CD4-positive, alpha-beta T cell treated with Interleukin-15 for 1 hour (primary cell): Measurements from ENCODE around the gene KANTR.

ENCODE experiments used
- DNase-seq: peaks from one replicate; pipeline ENCODE4 v3.0.0-alpha.2; 2020

The KANTR gene

GRCh38 chrX:53093748-53094581 lies at the start of gene KANTR:
Gene KANTR (plus strand): TSS chrX:53094142. CDS start chrX:53124273, 30,131 bp downstream.
- DNase-seq, result peak; percentile 84

- no peak for DNase-seq
Observed at GRCh38 chrX:53044995-53045394, 48.9 kb upstream of the KANTR start.

GRCh38 chrX:53047228-53047627 lies 46.7 kb upstream of the KANTR start:
- DNase-seq, result no peak

GRCh38 chrX:53048169-53049126 lies 45.5 kb upstream of the KANTR start, which contains the start of gene GPR173:
Gene GPR173 (plus strand): TSS chrX:53048789. CDS start chrX:53076622, 27,833 bp downstream.
- DNase-seq, result no peak

GRCh38 chrX:53049127-53049517 lies 44.8 kb upstream of the KANTR start:
- no peak for DNase-seq

- DNase-seq, result no peak
Observed at GRCh38 chrX:53050841-53051240, 43.1 kb upstream of the KANTR start.

GRCh38 chrX:53055244-53055849 lies 38.6 kb upstream of the KANTR start:
- no peak for DNase-seq

GRCh38 chrX:53056292-53056691 lies 37.6 kb upstream of the KANTR start:
- DNase-seq, result no peak

- no peak for DNase-seq
Observed at GRCh38 chrX:53065104-53065503, 28.8 kb upstream of the KANTR start.

- no peak for DNase-seq
Observed at GRCh38 chrX:53071064-53071463, 22.9 kb upstream of the KANTR start.

GRCh38 chrX:53071604-53072417 lies 22.1 kb upstream of the KANTR start:
- DNase-seq, result peak; percentile 79

GRCh38 chrX:53072418-53073114 lies 21.4 kb upstream of the KANTR start:
- DNase-seq, result no peak

GRCh38 chrX:53073115-53073586 lies 20.8 kb upstream of the KANTR start:
- DNase-seq, result no peak

- DNase-seq, result no peak
Observed at GRCh38 chrX:53075011-53075410, 18.9 kb upstream of the KANTR start.

- no peak for DNase-seq
Observed at GRCh38 chrX:53076671-53077070, 17.3 kb upstream of the KANTR start.

GRCh38 chrX:53077207-53078197 lies 16.4 kb upstream of the KANTR start:
- DNase-seq, result no peak

GRCh38 chrX:53078943-53079342 lies 15.0 kb upstream of the KANTR start:
- no peak for DNase-seq

- DNase-seq, result peak; percentile 47
Observed at GRCh38 chrX:53080628-53081580, 13.0 kb upstream of the KANTR start.
